Measurements from ENCODE around the gene OSR1. TPM values are rescaled to one million over a fixed set of nuclear protein-coding genes. Genes with fewer than 3 reads are reported as not detected.

Gene OSR1
- polyA plus RNA-seq, 1 of the 3 experiments (the other 2 are of a cell fraction) = 76.6 TPM

DNA sequence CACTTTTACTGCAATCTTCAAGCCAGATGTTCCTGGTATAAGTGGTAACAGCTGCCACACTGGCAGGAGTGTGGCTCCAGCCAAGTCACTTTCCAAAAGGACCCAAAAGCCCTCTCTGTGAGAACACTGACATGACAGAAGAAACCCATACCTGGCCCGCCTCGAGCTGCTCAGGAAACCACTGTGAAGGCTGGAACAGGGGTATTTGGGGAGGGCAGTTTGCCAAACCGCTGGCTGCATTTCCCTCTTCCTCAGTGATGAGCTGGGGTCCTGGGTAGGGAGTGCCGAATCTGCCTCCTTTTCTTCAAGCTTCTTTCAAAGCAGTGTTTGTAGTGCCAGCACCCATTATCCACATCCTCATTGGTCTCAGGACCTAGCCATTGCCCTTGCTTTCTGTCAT is 10.3 kb upstream of the OSR1 start:
- no peaks in the 10 kb centered on the region for H3K36me3 ChIP-seq (replicated peaks in 1 of 2; ENCODE audit: control insufficient read depth in 1 of 2, insufficient read depth in 2 of 2, low read length in 1 of 2)
- POLR2A ChIA-PET = no interaction called here
- no peak overlapping the region for H3K4me2 ChIP-seq
- H3K9me3 ChIP-seq = no peaks in the 10 kb centered on the region
- H3K9ac ChIP-seq = no peak overlapping the region
- no peaks in the 10 kb centered on the region for H3K79me2 ChIP-seq (ENCODE audit: insufficient read depth)
- H3K27me3 ChIP-seq (ENCODE audit: insufficient read depth) = peaks cover 15% of the 10 kb centered on the region; the same call in 1 of the 2 replicates
- CTCF ChIA-PET = interaction anchor here (0.7 to 3.5 kb wide), 12 partner anchors 9 to 981 kb away, joined by 3 to 22 read pairs (median 6); no protein-coding TSS in a partner anchor
- H4K20me1 ChIP-seq (ENCODE audit: insufficient read depth) = no peaks in the 10 kb centered on the region
- no peak overlapping the region for H3K27ac ChIP-seq (ENCODE audit: low read depth in 2 of 2, low read length in 1 of 2)
- no peaks in the 10 kb centered on the region for H3F3A ChIP-seq (replicated peaks; ENCODE audit: insufficient read depth)
- 17% methylated on average over 4 of the region's 4 CpGs for WGBS (ENCODE audit: low lambda C conversion rate)
- DNase-seq = no peak
- no peaks in the 10 kb centered on the region for H3K9me2 ChIP-seq
- no peak overlapping the region for H3K4me3 ChIP-seq (ENCODE audit: low read depth in 2 of 2, low read length in 1 of 2)
- H2AFZ ChIP-seq (ENCODE audit: low read depth) = no peak overlapping the region
- H3K4me1 ChIP-seq (ENCODE audit: control insufficient read depth in 1 of 2, insufficient read depth in 2 of 2, low read depth in 1 of 2, low read length in 1 of 2) = no peaks in the 10 kb centered on the region; a peak in 1 of 4 replicates
- TF ChIP-seq GABPA (IDR thresholded peaks at IDR 0.05; ENCODE audit: low read depth) (no peak), JUND (IDR thresholded peaks at IDR 0.05) (no peak), TEAD4 (IDR thresholded peaks at IDR 0.05; ENCODE audit: borderline replicate concordance, insufficient read depth) (no peak), RCOR1 (IDR thresholded peaks at IDR 0.05; ENCODE audit: low read length) (no peak), RAD21 (IDR thresholded peaks at IDR 0.05; ENCODE audit: low read length) (no peak), ELF1 (IDR thresholded peaks at IDR 0.05) (no peak), EZH2phosphoT487 (IDR thresholded peaks at IDR 0.05; ENCODE audit: borderline replicate concordance, low read depth) (no peak), SIN3A (IDR thresholded peaks at IDR 0.05; ENCODE audit: borderline replicate concordance, low read depth, low read length) (no peak), FOXM1 (IDR thresholded peaks at IDR 0.05; ENCODE audit: low read depth) (no peak)
- TF ChIP-seq, protein P1, sequence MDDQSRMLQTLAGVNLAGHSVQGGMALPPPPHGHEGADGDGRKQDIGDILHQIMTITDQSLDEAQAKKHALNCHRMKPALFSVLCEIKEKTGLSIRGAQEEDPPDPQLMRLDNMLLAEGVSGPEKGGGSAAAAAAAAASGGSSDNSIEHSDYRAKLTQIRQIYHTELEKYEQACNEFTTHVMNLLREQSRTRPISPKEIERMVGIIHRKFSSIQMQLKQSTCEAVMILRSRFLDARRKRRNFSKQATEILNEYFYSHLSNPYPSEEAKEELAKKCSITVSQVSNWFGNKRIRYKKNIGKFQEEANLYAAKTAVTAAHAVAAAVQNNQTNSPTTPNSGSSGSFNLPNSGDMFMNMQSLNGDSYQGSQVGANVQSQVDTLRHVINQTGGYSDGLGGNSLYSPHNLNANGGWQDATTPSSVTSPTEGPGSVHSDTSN (IDR thresholded peaks at IDR 0.05) = no peak
- TF ChIP-seq, protein P2, sequence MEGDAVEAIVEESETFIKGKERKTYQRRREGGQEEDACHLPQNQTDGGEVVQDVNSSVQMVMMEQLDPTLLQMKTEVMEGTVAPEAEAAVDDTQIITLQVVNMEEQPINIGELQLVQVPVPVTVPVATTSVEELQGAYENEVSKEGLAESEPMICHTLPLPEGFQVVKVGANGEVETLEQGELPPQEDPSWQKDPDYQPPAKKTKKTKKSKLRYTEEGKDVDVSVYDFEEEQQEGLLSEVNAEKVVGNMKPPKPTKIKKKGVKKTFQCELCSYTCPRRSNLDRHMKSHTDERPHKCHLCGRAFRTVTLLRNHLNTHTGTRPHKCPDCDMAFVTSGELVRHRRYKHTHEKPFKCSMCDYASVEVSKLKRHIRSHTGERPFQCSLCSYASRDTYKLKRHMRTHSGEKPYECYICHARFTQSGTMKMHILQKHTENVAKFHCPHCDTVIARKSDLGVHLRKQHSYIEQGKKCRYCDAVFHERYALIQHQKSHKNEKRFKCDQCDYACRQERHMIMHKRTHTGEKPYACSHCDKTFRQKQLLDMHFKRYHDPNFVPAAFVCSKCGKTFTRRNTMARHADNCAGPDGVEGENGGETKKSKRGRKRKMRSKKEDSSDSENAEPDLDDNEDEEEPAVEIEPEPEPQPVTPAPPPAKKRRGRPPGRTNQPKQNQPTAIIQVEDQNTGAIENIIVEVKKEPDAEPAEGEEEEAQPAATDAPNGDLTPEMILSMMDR (IDR thresholded peaks at IDR 0.05) = no peak

- CTCF ChIA-PET = interaction anchor here (0.9 to 3.5 kb wide), 6 partner anchors 9 to 847 kb away, joined by 3 to 22 read pairs (median 4); partner anchors contain the start of gene OSR1
- H3K9me3 ChIP-seq = no peaks in the 10 kb centered on the region
- H3K9ac ChIP-seq = no peak overlapping the region
- no peak overlapping the region for H3K4me2 ChIP-seq
- POLR2A ChIA-PET = no interaction called here
- H2AFZ ChIP-seq (ENCODE audit: low read depth) = no peak overlapping the region
- H3K27ac ChIP-seq (ENCODE audit: low read depth in 2 of 2, low read length in 1 of 2) = no peak overlapping the region
- peaks cover 0 to 4% of the 10 kb centered on the region in 2 experiments; a peak in 1 of 4 replicates for H3K4me1 ChIP-seq (ENCODE audit: control insufficient read depth in 1 of 2, insufficient read depth in 2 of 2, low read depth in 1 of 2, low read length in 1 of 2)
- no peaks in the 10 kb centered on the region for H3K36me3 ChIP-seq (replicated peaks in 1 of 2; ENCODE audit: control insufficient read depth in 1 of 2, insufficient read depth in 2 of 2, low read length in 1 of 2)
- H3K9me2 ChIP-seq = no peaks in the 10 kb centered on the region
- H3K79me2 ChIP-seq (ENCODE audit: insufficient read depth) = no peaks in the 10 kb centered on the region
- peaks cover 4% of the 10 kb centered on the region; the same call in 1 of the 2 replicates for H3K27me3 ChIP-seq (ENCODE audit: insufficient read depth)
- no peak overlapping the region for H3K4me3 ChIP-seq (ENCODE audit: low read depth in 2 of 2, low read length in 1 of 2)
- DNase-seq = no peak
- no peak for TF ChIP-seq RXRA (IDR thresholded peaks at IDR 0.05; ENCODE audit: borderline replicate concordance, low read depth)
- TF ChIP-seq, protein P3, sequence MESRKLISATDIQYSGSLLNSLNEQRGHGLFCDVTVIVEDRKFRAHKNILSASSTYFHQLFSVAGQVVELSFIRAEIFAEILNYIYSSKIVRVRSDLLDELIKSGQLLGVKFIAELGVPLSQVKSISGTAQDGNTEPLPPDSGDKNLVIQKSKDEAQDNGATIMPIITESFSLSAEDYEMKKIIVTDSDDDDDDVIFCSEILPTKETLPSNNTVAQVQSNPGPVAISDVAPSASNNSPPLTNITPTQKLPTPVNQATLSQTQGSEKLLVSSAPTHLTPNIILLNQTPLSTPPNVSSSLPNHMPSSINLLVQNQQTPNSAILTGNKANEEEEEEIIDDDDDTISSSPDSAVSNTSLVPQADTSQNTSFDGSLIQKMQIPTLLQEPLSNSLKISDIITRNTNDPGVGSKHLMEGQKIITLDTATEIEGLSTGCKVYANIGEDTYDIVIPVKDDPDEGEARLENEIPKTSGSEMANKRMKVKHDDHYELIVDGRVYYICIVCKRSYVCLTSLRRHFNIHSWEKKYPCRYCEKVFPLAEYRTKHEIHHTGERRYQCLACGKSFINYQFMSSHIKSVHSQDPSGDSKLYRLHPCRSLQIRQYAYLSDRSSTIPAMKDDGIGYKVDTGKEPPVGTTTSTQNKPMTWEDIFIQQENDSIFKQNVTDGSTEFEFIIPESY (IDR thresholded peaks at IDR 0.05; ENCODE audit: borderline replicate concordance, low read depth) = no peak
- TF ChIP-seq RCOR1 (IDR thresholded peaks at IDR 0.05; ENCODE audit: low read length) = no peak
- WGBS (ENCODE audit: low lambda C conversion rate) = 32% methylated on average over 5 of the region's 5 CpGs
- no peaks in the 10 kb centered on the region for H4K20me1 ChIP-seq (ENCODE audit: insufficient read depth)
- no peaks in the 10 kb centered on the region for H3F3A ChIP-seq (replicated peaks; ENCODE audit: insufficient read depth)
These were observed 8.9 kb upstream of the OSR1 start for GRCh38 chr2:19367326-19367725.

Measured in SK-N-SH (cell line).